ENCODE data around the gene SKAP1.

Gene SKAP1

GRCh38 chr17:48153691-48154358, 276.2 kb downstream of the SKAP1 start:
- H3K36me3 Mint-ChIP-seq (ENCODE audit: low read depth), result no peaks in the 10 kb centered on the region
- peak; percentile 63 for DNase-seq
- H3K27me3 Mint-ChIP-seq (ENCODE audit: low read depth, poor library complexity), result peaks cover 5% of the 10 kb centered on the region
- no peak overlapping the region for H3K4me3 Mint-ChIP-seq
- peak overlapping the region; percentile 42 for H3K27ac Mint-ChIP-seq
- TF ChIP-seq CTCF (IDR thresholded peaks at IDR 0.05), result peak; percentile 57
- no peaks in the 10 kb centered on the region for H3K9me3 Mint-ChIP-seq
- H3K4me1 Mint-ChIP-seq, result peaks cover 69% of the 10 kb centered on the region

- H3K27me3 Mint-ChIP-seq (ENCODE audit: low read depth, poor library complexity), result peaks cover 5% of the 10 kb centered on the region
- H3K4me1 Mint-ChIP-seq, result peaks cover 82% of the 10 kb centered on the region
- no peak overlapping the region for H3K4me3 Mint-ChIP-seq
- H3K9me3 Mint-ChIP-seq, result no peaks in the 10 kb centered on the region
- no peak for DNase-seq
- H3K27ac Mint-ChIP-seq, result no peak overlapping the region
- H3K36me3 Mint-ChIP-seq (ENCODE audit: low read depth), result no peaks in the 10 kb centered on the region
- TF ChIP-seq CTCF (IDR thresholded peaks at IDR 0.05), result no peak
Measured at GRCh38 chr17:48152289-48152688, 277.7 kb downstream of the SKAP1 start.

DNA sequence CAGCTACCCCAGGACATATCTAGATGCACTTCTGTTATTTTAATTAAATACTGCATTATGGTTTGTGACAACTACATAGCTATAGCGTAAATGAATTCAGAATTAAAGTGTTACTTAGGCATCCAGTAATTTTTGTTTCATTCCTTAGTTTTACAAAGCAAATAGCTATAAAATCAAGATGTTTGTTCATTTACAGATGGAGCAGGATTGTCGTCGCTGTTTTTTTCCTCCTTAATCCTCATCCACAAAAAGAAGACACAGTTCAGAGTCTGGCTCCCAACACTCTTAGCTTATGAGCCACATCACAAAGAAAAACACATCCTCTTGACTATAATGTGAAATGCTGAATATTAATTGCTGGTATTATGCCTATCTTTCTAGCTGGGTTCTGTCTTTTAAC, 278.8 kb downstream of the SKAP1 start:
- Mint-ChIP-seq H3K27me3 (ENCODE audit: low read depth, poor library complexity) (peaks cover 5% of the 10 kb centered on the region), H3K4me3 (no peak overlapping the region), H3K9me3 (no peaks in the 10 kb centered on the region), H3K36me3 (ENCODE audit: low read depth) (no peaks in the 10 kb centered on the region), H3K27ac (no peak overlapping the region), H3K4me1 (peaks cover 77% of the 10 kb centered on the region)
- TF ChIP-seq CTCF (IDR thresholded peaks at IDR 0.05), result no peak
- no peak for DNase-seq

GRCh38 chr17:48150597-48151001, 279.4 kb downstream of the SKAP1 start:
- Mint-ChIP-seq H3K36me3 (ENCODE audit: low read depth) (no peaks in the 10 kb centered on the region), H3K27me3 (ENCODE audit: low read depth, poor library complexity) (peaks cover 5% of the 10 kb centered on the region), H3K27ac (peak overlapping the region; percentile 44), H3K4me3 (peak overlapping the region; percentile 26), H3K4me1 (peaks cover 70% of the 10 kb centered on the region), H3K9me3 (no peaks in the 10 kb centered on the region)
- TF ChIP-seq CTCF (IDR thresholded peaks at IDR 0.05), result no peak
- no peak for DNase-seq

GRCh38 chr17:48149787-48150463, 280.1 kb downstream of the SKAP1 start:
- Mint-ChIP-seq H3K4me3 (no peak overlapping the region), H3K27me3 (ENCODE audit: low read depth, poor library complexity) (peaks cover 5% of the 10 kb centered on the region), H3K27ac (no peak overlapping the region), H3K4me1 (peaks cover 74% of the 10 kb centered on the region), H3K9me3 (no peaks in the 10 kb centered on the region), H3K36me3 (ENCODE audit: low read depth) (no peaks in the 10 kb centered on the region)
- DNase-seq, result no peak
- no peak for TF ChIP-seq CTCF (IDR thresholded peaks at IDR 0.05)

Data from nephron progenitor cell (in vitro differentiated cells).